H9 (cell line): ENCODE results near the gene SLC18B1. TPM values are rescaled to one million over a fixed set of nuclear protein-coding genes. Genes with fewer than 3 reads are reported as not detected.

ENCODE experiments used
- DNase-seq: peaks from one replicate; pipeline ENCODE4 v3.0.0-alpha.2; 2017
- H2AFZ ChIP-seq: one replicate; pipeline ENCODE4 v1.6.1; 2013; ENCODE audit warnings: mild to moderate bottlenecking, low read length, control low read depth, moderate library complexity
- H2AK5ac ChIP-seq: 2 replicates; pipeline ENCODE4 v1.6.1; 2013; ENCODE audit warnings: low read length, control low read depth, mixed read lengths; ENCODE audit not compliant: insufficient read length
- H2BK120ac ChIP-seq: one replicate; pipeline ENCODE4 v1.6.1; 2013; ENCODE audit warnings: low read depth, mild to moderate bottlenecking, low read length, control low read depth, inconsistent platforms; ENCODE audit not compliant: poor library complexity, severe bottlenecking
- H2BK12ac ChIP-seq: 2 replicates; pipeline ENCODE4 v1.6.1; 2013; ENCODE audit warnings: low read length, control low read depth, mixed read lengths, low read depth; ENCODE audit not compliant: insufficient read length
- H2BK15ac ChIP-seq: 2 replicates; pipeline ENCODE4 v1.6.1; 2013; ENCODE audit warnings: low read depth, low read length, control low read depth
- H2BK20ac ChIP-seq: one replicate; pipeline ENCODE4 v1.6.1; 2013; ENCODE audit warnings: low read depth, mild to moderate bottlenecking, low read length, control low read depth, inconsistent platforms; ENCODE audit not compliant: poor library complexity, severe bottlenecking
- H2BK5ac ChIP-seq: 2 replicates; pipeline ENCODE4 v1.6.1; 2013; ENCODE audit warnings: low read length, control low read depth, mixed read lengths; ENCODE audit not compliant: insufficient read length
- H3K14ac ChIP-seq: 2 replicates; pipeline ENCODE4 v1.6.1; 2013; ENCODE audit warnings: low read length, control low read depth; ENCODE audit not compliant: insufficient read depth
- H3K18ac ChIP-seq: 2 replicates; pipeline ENCODE4 v1.6.1; 2013; ENCODE audit warnings: low read depth, mild to moderate bottlenecking, mixed read lengths, low read length, control low read depth; ENCODE audit not compliant: insufficient read length
- H3K23ac ChIP-seq: 2 replicates; pipeline ENCODE4 v1.6.1; 2013; ENCODE audit warnings: low read length, control low read depth, mixed read lengths, low read depth; ENCODE audit not compliant: insufficient read length
- H3K23me2 ChIP-seq: 2 replicates; pipeline ENCODE4 v1.6.1; 2013; ENCODE audit warnings: low read depth, mild to moderate bottlenecking, mixed read lengths, low read length, control low read depth; ENCODE audit not compliant: insufficient read length, poor library complexity, severe bottlenecking
- H3K27ac ChIP-seq: 2 replicates; pipeline ENCODE4 v1.5.1; 2013; ENCODE audit warnings: low read length, control low read depth, mixed read lengths, low read depth; ENCODE audit not compliant: insufficient read length
- H3K27me3 ChIP-seq: 2 replicates; pipeline ENCODE4 v1.6.1; 2013; ENCODE audit warnings: low read length, control low read depth, inconsistent platforms; ENCODE audit not compliant: insufficient read depth
- H3K4ac ChIP-seq: 2 replicates; pipeline ENCODE4 v1.6.1; 2013; ENCODE audit warnings: low read depth, mild to moderate bottlenecking, control low read depth, inconsistent platforms, low read length, moderate library complexity
- H3K4me1 ChIP-seq: 2 replicates; pipeline ENCODE4 v1.6.1; 2013; ENCODE audit warnings: low read length, control low read depth, inconsistent platforms; ENCODE audit not compliant: insufficient read depth
- H3K4me2 ChIP-seq: 2 replicates; pipeline ENCODE4 v1.6.1; 2013; ENCODE audit warnings: low read length, control low read depth, mixed read lengths; ENCODE audit not compliant: insufficient read length, insufficient read depth
- H3K56ac ChIP-seq: 2 replicates; pipeline ENCODE4 v1.6.1; 2013; ENCODE audit warnings: low read depth, mild to moderate bottlenecking, mixed read lengths, low read length, control low read depth; ENCODE audit not compliant: insufficient read length
- H3K79me1 ChIP-seq: 2 replicates; pipeline ENCODE4 v1.6.1; 2013; ENCODE audit warnings: low read depth, mild to moderate bottlenecking, moderate library complexity, low read length, control low read depth, inconsistent platforms; ENCODE audit not compliant: insufficient read depth, poor library complexity, severe bottlenecking
- H3K79me2 ChIP-seq: 2 replicates; pipeline ENCODE4 v1.6.1; 2013; ENCODE audit warnings: low read length, control low read depth, inconsistent platforms; ENCODE audit not compliant: insufficient read depth
- H3K9ac ChIP-seq: 2 replicates; pipeline ENCODE4 v1.6.1; 2013; ENCODE audit warnings: low read length, control low read depth, mixed read lengths; ENCODE audit not compliant: insufficient read length; ENCODE audit errors: extremely low read depth
- H3K9me3 ChIP-seq: one replicate; pipeline ENCODE4 v1.6.1; 2013; ENCODE audit warnings: low read depth, low read length, inconsistent platforms; ENCODE audit not compliant: control insufficient read depth
- H3T11ph ChIP-seq: one replicate; pipeline ENCODE4 v1.6.1; 2013; ENCODE audit warnings: mild to moderate bottlenecking, low read length, control low read depth, inconsistent platforms
- H4K20me1 ChIP-seq: one replicate; pipeline ENCODE4 v1.6.1; 2013; ENCODE audit not compliant: control insufficient read depth, insufficient read length, insufficient read depth
- H4K5ac ChIP-seq: 2 replicates; pipeline ENCODE4 v1.6.1; 2013; ENCODE audit warnings: low read depth, mild to moderate bottlenecking, mixed read lengths, low read length, control low read depth; ENCODE audit not compliant: insufficient read length
- H4K8ac ChIP-seq: replicated peaks from 2 replicates; pipeline ENCODE4 v1.6.1; 2013; ENCODE audit warnings: low read length, control low read depth, mixed read lengths, low read depth; ENCODE audit not compliant: insufficient read length
- H4K91ac ChIP-seq: 2 replicates; pipeline ENCODE4 v1.6.1; 2013; ENCODE audit warnings: low read depth, mild to moderate bottlenecking, moderate library complexity, mixed read lengths, low read length, control low read depth; ENCODE audit not compliant: insufficient read length
- H3K27ac Mint-ChIP-seq, 3 experiments: 2 replicates in 2 of 3; 3 replicates in 1 of 3; pipeline ENCODE4 v1.8.0; 2020 to 2021; ENCODE audit warnings: mixed read lengths in 3 of 3, mild to moderate bottlenecking in 1 of 3, moderate library complexity in 1 of 3
- H3K27me3 Mint-ChIP-seq: 2 replicates; pipeline ENCODE4 v1.8.0; 2021; ENCODE audit warnings: low read depth, mild to moderate bottlenecking, moderate library complexity, mixed read lengths
- H3K36me3 Mint-ChIP-seq, 3 experiments: 2 replicates in 2 of 3; 3 replicates in 1 of 3; pipeline ENCODE4 v1.8.0; 2020 to 2021; ENCODE audit warnings: low read depth in 3 of 3, mixed read lengths in 3 of 3; ENCODE audit not compliant: insufficient read depth in 1 of 3
- H3K4me1 Mint-ChIP-seq, 2 experiments: 2 replicates each; pipeline ENCODE4 v1.8.0; 2020; ENCODE audit warnings: mixed read lengths in 2 of 2
- H3K4me3 Mint-ChIP-seq, 2 experiments: 2 replicates in 1 of 2; 3 replicates in 1 of 2; pipeline ENCODE4 v1.8.0; 2020 to 2021; ENCODE audit warnings: mild to moderate bottlenecking in 2 of 2, mixed read lengths in 2 of 2, moderate library complexity in 1 of 2
- H3K9me3 Mint-ChIP-seq, 2 experiments: 2 replicates in 1 of 2; 3 replicates in 1 of 2; pipeline ENCODE4 v1.8.0; 2020; ENCODE audit warnings: mild to moderate bottlenecking in 2 of 2, mixed read lengths in 2 of 2, moderate library complexity in 1 of 2
- WGBS: extraction: QIAGEN DNeasy Blood & Tissue Kit; methylation state at CpG from one replicate; pipeline ENCODE4 v1.1.7; 2013; ENCODE audit warnings: missing lambda C conversion rate, low lambda C conversion rate, mixed read lengths; ENCODE audit not compliant: insufficient read length; ENCODE audit errors: extremely low coverage; 5-methylcytosine and 5-hydroxymethylcytosine counted together
- total RNA-seq: library from RNA; stranded (reverse); gene quantifications from 2 replicates; pipeline ENCODE4 v1.2.1, GENCODE V29; 2021
- TF ChIP-seq, protein P1 (sequence below): fragments of 200-600 bp; sonication (generic); conservative IDR thresholded peaks from 3 replicates; pipeline ENCODE4 v1.8.0; 2021; ENCODE audit warnings: antibody characterized with exemption, mild to moderate bottlenecking

The SLC18B1 gene
- total RNA-seq, 1 experiment from 2014 or later: 19.8 TPM

GRCh38 chr6:132748446-132748845, 50.0 kb downstream of the SLC18B1 start:
- H2BK15ac ChIP-seq: no peak overlapping the region
- no peak overlapping the region for H4K91ac ChIP-seq
- TF ChIP-seq, protein P1, sequence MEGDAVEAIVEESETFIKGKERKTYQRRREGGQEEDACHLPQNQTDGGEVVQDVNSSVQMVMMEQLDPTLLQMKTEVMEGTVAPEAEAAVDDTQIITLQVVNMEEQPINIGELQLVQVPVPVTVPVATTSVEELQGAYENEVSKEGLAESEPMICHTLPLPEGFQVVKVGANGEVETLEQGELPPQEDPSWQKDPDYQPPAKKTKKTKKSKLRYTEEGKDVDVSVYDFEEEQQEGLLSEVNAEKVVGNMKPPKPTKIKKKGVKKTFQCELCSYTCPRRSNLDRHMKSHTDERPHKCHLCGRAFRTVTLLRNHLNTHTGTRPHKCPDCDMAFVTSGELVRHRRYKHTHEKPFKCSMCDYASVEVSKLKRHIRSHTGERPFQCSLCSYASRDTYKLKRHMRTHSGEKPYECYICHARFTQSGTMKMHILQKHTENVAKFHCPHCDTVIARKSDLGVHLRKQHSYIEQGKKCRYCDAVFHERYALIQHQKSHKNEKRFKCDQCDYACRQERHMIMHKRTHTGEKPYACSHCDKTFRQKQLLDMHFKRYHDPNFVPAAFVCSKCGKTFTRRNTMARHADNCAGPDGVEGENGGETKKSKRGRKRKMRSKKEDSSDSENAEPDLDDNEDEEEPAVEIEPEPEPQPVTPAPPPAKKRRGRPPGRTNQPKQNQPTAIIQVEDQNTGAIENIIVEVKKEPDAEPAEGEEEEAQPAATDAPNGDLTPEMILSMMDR: no peak
- no peak overlapping the region for H3K56ac ChIP-seq
- H3K9ac ChIP-seq: no peak overlapping the region
- no peaks in the 10 kb centered on the region for H3K27me3 ChIP-seq
- H3K9me3 ChIP-seq: no peaks in the 10 kb centered on the region
- H3K4ac ChIP-seq: no peak overlapping the region
- Mint-ChIP-seq H3K27me3 (no peaks in the 10 kb centered on the region; the same call in none of the 2 replicates), H3K4me3 (no peak overlapping the region), H3K27ac (no peak overlapping the region), H3K4me1 (no peaks in the 10 kb centered on the region), H3K9me3 (no peaks in the 10 kb centered on the region), H3K36me3 (no peaks in the 10 kb centered on the region)
- no peaks in the 10 kb centered on the region for H3K23me2 ChIP-seq
- H3K18ac ChIP-seq: no peak overlapping the region
- H2BK5ac ChIP-seq: no peak overlapping the region
- DNase-seq: no peak
- no peaks in the 10 kb centered on the region for H3K79me2 ChIP-seq
- H3K4me2 ChIP-seq: no peak overlapping the region
- H3T11ph ChIP-seq: no peak overlapping the region
- H3K23ac ChIP-seq: no peak overlapping the region
- no CpG with 5 or more reads among the region's 1 CpG for WGBS
- H3K14ac ChIP-seq: no peak overlapping the region
- no peaks in the 10 kb centered on the region for H3K79me1 ChIP-seq
- H4K5ac ChIP-seq: no peak overlapping the region
- H2BK12ac ChIP-seq: no peak overlapping the region
- H4K8ac ChIP-seq: no peak overlapping the region
- no peak overlapping the region for H2BK120ac ChIP-seq
- H2AFZ ChIP-seq: no peak overlapping the region
- no peaks in the 10 kb centered on the region for H3K4me1 ChIP-seq
- no peak overlapping the region for H2AK5ac ChIP-seq
- no peak overlapping the region for H3K27ac ChIP-seq
- H4K20me1 ChIP-seq: no peaks in the 10 kb centered on the region
- no peak overlapping the region for H2BK20ac ChIP-seq
